ENCODE data around the gene BTBD9. TPM values are rescaled to one million over a fixed set of nuclear protein-coding genes. Genes with fewer than 3 reads are reported as not detected.
"Not testable (repeated sequence)": the region's sequence is repeated elsewhere in the genome, so short reads cannot be mapped to it uniquely, and the experiment has no call there.

Gene BTBD9
- total and polyA plus RNA-seq, 9 of the 15 experiments (the other 6 are each of a cell fraction or from before 2014, with no cell fraction given) = 0.08 to 1.6 (median 0.58) TPM

DNA sequence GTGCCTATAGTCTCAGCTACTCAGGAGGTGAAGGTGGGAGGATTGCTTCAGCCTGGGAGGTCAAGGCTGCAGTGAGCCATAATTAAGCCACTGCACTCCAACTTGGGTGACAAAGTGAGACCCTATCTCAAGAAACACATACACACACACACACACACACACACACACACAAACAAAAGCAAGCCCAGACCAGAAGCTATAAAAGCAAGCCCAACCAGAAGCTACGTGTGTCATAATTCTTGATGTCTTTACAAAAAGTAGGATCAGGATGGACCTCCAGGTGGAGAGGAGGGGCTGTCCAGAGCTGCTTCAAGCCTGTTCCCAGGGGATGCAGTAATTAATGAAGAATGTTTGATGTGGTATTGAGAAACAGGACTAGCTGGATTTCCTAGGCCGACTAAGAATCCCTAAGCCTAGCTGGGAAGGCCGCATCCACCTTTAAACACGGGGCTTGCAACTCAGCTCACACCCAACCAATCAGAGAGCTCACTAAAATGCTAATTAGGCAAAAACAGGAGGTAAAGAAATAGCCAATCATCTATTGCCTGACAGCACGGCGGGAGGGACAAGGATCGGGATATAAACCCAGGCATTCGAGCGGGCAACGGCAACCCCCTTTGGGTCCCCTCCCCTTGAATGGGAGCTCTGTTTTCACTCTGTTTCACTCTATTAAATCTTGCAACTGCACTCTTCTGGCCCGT is 213.8 kb downstream of the BTBD9 start:
- TF ChIP-seq ZNF316 (IDR thresholded peaks at IDR 0.05) (peak; percentile 60), C11orf30 (IDR thresholded peaks at IDR 0.05; ENCODE audit: low read depth) (peak; percentile 60), MAFG (tag; conservative IDR thresholded peaks at IDR 0.05) (peak; percentile 39; the same call in 1 of the 2 replicates)
- DNase-seq (ENCODE audit: extremely low read depth in 1 of 4, low spot score in 3 of 4); BruUV-seq (replicated peaks); intact Hi-C loops (cut with micrococcal nuclease); H3K9ac ChIP-seq (ENCODE audit: insufficient read depth in 1 of 2, low read depth in 2 of 2, low read length in 2 of 2); ATAC-seq; H3K4me1 ChIP-seq (replicated peaks in 1 of 2; ENCODE audit: control insufficient read depth in 2 of 2, insufficient read depth in 2 of 2, low read length in 2 of 2); H4K20me1 ChIP-seq (replicated peaks; ENCODE audit: control insufficient read depth, insufficient read depth, low read length); H3K79me2 ChIP-seq (ENCODE audit: control insufficient read depth, insufficient read depth, low read length); H3K9me3 ChIP-seq (replicated peaks; ENCODE audit: control insufficient read depth, insufficient read depth, low read depth, low read length); H3K4me3 ChIP-seq; H2AFZ ChIP-seq (ENCODE audit: low read depth, low read length); H3K4me2 ChIP-seq (ENCODE audit: insufficient read depth, low read length); H3K27ac ChIP-seq (ENCODE audit: extremely low read depth, low read depth, low read length); CTCF ChIA-PET (ENCODE audit: low intra/inter-chr PET ratio); H3K36me3 ChIP-seq (ENCODE audit: control insufficient read depth, insufficient read depth, low read length); H3K9me1 ChIP-seq (ENCODE audit: control insufficient read depth, insufficient read depth, low read length); in situ Hi-C loops (cut with MboI); FAIRE-seq: not testable (repeated sequence)
- POLR2A ChIA-PET = interaction anchor here (1.0 kb wide), 1 partner anchor 17 kb away, joined by 4 read pairs; no protein-coding TSS in a partner anchor
- peaks cover 17 to 23% of the 10 kb centered on the region in 2 experiments; a peak in 4 of 5 replicates for H3K27me3 ChIP-seq (ENCODE audit: control insufficient read depth in 2 of 2, insufficient read depth in 2 of 2, low read length in 2 of 2)
- WGBS (ENCODE audit: insufficient coverage, low coverage, missing lambda C conversion rate) = 3% methylated on average over 11 of the region's 11 CpGs

DNA sequence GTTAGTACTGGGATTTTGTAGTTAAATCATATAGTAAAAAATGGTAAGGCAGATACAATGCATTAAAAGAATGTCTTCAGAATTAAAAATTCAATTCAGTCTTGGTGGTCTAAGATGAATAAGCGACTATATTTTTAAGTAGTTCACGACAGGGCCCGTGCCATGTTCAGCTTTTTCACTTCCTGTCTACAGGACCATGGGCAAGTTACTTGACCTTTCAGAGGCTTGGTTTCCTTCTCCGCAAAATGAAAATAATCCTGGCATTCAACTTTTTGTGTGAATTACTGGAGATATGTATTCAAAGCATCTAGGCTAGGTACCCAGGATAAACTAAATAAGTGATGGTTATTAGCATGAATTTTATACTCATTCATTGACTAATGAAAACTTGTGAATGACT is 216.0 kb downstream of the BTBD9 start:
- H3K36me3 ChIP-seq (ENCODE audit: control insufficient read depth, insufficient read depth, low read length) = no peaks in the 10 kb centered on the region
- no peak overlapping the region for H3K27ac ChIP-seq (ENCODE audit: extremely low read depth, low read depth, low read length)
- H3K79me2 ChIP-seq (ENCODE audit: control insufficient read depth, insufficient read depth, low read length) = no peaks in the 10 kb centered on the region
- 4% methylated on average over 4 of the region's 4 CpGs for WGBS (ENCODE audit: insufficient coverage, low coverage, missing lambda C conversion rate)
- no peak overlapping the region for H2AFZ ChIP-seq (ENCODE audit: low read depth, low read length)
- DNase-seq (ENCODE audit: extremely low read depth in 1 of 4, low spot score in 3 of 4) (no peak), FAIRE-seq (no peak), ATAC-seq (no peak)
- H3K9ac ChIP-seq (ENCODE audit: insufficient read depth in 1 of 2, low read depth in 2 of 2, low read length in 2 of 2) = no peak overlapping the region
- intact Hi-C loops (cut with micrococcal nuclease) = no loop called here
- H3K4me2 ChIP-seq (ENCODE audit: insufficient read depth, low read length) = no peak overlapping the region
- H4K20me1 ChIP-seq (replicated peaks; ENCODE audit: control insufficient read depth, insufficient read depth, low read length) = no peaks in the 10 kb centered on the region
- ChIA-PET POLR2A (interaction anchor here (0.6 kb wide), 1 partner anchor 146 kb away, joined by 3 read pairs; no protein-coding TSS in a partner anchor), CTCF (ENCODE audit: low intra/inter-chr PET ratio) (no interaction called here)
- H3K4me3 ChIP-seq = no peak overlapping the region
- H3K9me3 ChIP-seq (replicated peaks; ENCODE audit: control insufficient read depth, insufficient read depth, low read depth, low read length) = no peaks in the 10 kb centered on the region
- BruUV-seq (replicated peaks) = no TSS peak
- H3K27me3 ChIP-seq (ENCODE audit: control insufficient read depth in 2 of 2, insufficient read depth in 2 of 2, low read length in 2 of 2) = peaks cover 16 to 18% of the 10 kb centered on the region in 2 experiments; a peak in 4 of 5 replicates
- in situ Hi-C loops (cut with MboI) = no loop called here
- H3K9me1 ChIP-seq (ENCODE audit: control insufficient read depth, insufficient read depth, low read length) = no peaks in the 10 kb centered on the region
- H3K4me1 ChIP-seq (replicated peaks in 1 of 2; ENCODE audit: control insufficient read depth in 2 of 2, insufficient read depth in 2 of 2, low read length in 2 of 2) = no peaks in the 10 kb centered on the region
- TF ChIP-seq ZFP30 (CRISPR knock-in tag; IDR thresholded peaks at IDR 0.05; ENCODE audit: borderline replicate concordance) = no peak
- TF ChIP-seq NFE2 (IDR thresholded peaks at IDR 0.05; ENCODE audit: low read depth) = no peak
- TF ChIP-seq BRD4 (IDR thresholded peaks at IDR 0.05) = no peak
- no peak for TF ChIP-seq ETV1 (tag; conservative IDR thresholded peaks at IDR 0.05; ENCODE audit: low read depth)
- TF ChIP-seq HIVEP1 (CRISPR knock-in tag; IDR thresholded peaks at IDR 0.05) = no peak
- TF ChIP-seq ZNF695 (CRISPR knock-in tag; IDR thresholded peaks at IDR 0.05) = no peak
- TF ChIP-seq RBM15 (IDR thresholded peaks at IDR 0.05; ENCODE audit: insufficient read depth, low read length) = no peak
- no peak for TF ChIP-seq SLC30A9 (CRISPR knock-in tag; IDR thresholded peaks at IDR 0.05)
- TF ChIP-seq SAFB2 (IDR thresholded peaks at IDR 0.05; ENCODE audit: borderline replicate concordance, low read depth, low read length, severe bottlenecking) = no peak
- no peak for TF ChIP-seq SMARCB1 (IDR thresholded peaks at IDR 0.05; ENCODE audit: insufficient read length, low read depth)
- no peak for TF ChIP-seq ZNF507 (tag; conservative IDR thresholded peaks at IDR 0.05)
- TF ChIP-seq, protein P1, sequence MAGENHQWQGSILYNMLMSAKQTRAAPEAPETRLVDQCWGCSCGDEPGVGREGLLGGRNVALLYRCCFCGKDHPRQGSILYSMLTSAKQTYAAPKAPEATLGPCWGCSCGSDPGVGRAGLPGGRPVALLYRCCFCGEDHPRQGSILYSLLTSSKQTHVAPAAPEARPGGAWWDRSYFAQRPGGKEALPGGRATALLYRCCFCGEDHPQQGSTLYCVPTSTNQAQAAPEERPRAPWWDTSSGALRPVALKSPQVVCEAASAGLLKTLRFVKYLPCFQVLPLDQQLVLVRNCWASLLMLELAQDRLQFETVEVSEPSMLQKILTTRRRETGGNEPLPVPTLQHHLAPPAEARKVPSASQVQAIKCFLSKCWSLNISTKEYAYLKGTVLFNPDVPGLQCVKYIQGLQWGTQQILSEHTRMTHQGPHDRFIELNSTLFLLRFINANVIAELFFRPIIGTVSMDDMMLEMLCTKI (IDR thresholded peaks at IDR 0.05; ENCODE audit: partially characterized antibody) = no peak
- no peak for TF ChIP-seq ZNF224 (CRISPR knock-in tag; IDR thresholded peaks at IDR 0.05)
